GM12801 (cell line): ENCODE results near the gene PPP1R3E.

Source experiments
- TF ChIP-seq, protein P1 (sequence below): IDR thresholded peaks from one replicate; pipeline ENCODE4 v1.5.1; 2011; ENCODE audit warnings: control low read depth; ENCODE audit not compliant: insufficient read length; ENCODE audit errors: extremely low read depth

The PPP1R3E gene

DNA sequence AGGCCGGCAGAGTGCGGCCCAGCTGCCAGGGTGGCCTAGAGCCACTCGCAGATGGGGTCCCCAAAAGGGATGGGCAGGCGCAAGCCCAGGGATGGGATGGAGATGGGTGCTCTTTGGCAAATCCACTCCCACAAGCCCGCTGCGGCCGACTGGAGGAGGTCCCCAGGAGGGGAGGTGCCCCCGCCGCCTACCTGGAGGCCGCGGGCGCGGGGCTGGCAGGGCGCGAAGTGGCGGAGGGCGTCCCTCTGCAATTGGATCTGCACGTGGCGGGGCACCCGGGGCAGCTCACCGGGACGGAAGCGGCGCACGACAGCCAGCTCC is 730 bp downstream of the PPP1R3E start:
- TF ChIP-seq, protein P1, sequence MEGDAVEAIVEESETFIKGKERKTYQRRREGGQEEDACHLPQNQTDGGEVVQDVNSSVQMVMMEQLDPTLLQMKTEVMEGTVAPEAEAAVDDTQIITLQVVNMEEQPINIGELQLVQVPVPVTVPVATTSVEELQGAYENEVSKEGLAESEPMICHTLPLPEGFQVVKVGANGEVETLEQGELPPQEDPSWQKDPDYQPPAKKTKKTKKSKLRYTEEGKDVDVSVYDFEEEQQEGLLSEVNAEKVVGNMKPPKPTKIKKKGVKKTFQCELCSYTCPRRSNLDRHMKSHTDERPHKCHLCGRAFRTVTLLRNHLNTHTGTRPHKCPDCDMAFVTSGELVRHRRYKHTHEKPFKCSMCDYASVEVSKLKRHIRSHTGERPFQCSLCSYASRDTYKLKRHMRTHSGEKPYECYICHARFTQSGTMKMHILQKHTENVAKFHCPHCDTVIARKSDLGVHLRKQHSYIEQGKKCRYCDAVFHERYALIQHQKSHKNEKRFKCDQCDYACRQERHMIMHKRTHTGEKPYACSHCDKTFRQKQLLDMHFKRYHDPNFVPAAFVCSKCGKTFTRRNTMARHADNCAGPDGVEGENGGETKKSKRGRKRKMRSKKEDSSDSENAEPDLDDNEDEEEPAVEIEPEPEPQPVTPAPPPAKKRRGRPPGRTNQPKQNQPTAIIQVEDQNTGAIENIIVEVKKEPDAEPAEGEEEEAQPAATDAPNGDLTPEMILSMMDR, result no peak

DNA sequence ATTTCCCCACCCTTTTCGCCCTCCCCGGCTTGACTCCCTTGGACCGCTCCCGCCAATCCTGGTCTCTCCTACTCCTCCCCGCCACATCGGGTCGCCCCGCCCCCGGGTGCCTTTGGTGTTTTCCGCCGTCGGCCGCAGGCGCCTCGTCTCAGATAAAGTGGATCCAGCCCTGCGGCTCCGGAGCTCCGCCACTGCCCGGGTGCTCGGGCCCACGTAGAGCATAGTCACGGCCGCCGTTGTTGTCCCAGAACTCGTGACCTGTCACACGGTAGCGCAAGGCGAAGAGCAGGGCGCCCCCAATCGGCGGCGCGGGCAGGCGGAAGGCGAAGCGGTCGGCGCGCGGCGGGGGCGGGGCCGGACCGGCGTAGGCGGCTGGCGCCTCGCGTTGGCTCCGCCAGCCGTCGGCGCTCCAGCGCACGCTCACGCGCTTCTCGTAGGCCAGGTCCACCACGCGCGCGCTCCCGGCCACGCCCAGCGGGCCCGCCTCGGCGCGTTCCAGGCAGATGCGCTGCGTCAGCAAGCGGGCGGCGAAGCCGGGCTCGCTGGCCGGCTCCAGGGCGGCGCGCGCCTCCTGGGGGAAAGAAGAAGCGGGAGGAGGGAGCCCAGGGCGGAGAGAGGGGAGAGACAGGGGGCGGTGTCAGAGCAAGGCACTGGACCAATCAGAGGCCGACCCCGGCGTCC is 1.2 kb downstream of the PPP1R3E start:
- TF ChIP-seq, protein P1, result no peak

DNA sequence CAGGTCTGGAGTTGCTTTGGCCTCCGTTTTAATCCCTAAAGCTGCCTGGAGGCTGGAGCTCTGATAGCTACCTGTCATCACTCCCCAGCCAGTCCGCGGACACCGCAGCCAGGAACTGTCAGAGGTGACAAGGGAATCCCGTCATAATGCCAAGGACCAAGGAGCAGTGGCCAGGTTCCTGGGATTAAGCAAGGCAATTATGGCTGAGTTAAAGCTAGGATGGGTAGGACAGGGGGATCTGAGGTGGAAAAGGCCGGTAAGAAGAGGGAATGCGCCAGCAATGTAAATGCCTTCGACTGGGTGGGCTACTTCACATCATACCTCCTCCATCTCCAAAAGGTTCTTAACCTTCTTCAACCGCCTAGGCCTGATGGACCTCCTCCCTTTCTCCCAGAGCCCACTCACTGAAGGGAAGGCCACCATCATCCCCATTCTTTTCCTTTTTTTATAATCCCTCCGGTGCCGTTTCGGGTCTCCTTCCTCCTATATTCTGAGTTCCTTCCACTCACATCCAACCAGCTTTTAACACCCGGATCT is 1.9 kb downstream of the PPP1R3E start:
- TF ChIP-seq, protein P1, result no peak

DNA sequence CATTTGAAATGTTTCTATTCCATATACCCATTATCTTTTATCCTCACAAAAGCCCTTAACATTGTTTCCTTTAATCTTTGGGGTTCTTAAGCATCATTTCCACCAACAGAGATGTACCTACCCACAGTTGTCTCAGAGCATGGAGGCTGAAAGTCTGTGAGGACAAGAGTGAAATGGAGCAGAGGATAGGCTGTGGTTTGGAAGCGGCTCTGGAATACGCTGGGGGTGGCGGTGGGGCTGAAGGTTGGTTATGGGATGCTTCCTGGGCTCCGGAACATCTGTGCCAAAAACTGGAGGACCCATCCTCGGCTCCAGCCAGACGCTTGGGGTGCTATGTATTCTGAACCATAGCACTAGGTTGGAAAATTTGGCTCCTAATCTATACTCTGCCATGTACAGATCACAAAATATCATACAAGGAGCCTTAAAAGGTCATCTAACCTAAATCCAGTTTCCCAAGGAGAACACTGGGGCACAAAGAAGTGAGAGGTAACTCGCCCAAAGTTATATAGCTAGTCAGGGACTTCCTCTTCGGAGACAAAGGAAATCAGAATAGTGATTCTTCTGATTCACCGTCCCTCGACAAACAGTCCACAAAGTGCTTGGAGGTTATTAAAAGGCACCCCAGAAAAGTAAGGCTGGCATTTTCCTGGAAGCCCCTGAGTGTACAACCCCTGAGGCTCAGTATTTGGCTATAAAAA is 2.5 kb downstream of the PPP1R3E start:
- TF ChIP-seq, protein P1, result no peak

DNA sequence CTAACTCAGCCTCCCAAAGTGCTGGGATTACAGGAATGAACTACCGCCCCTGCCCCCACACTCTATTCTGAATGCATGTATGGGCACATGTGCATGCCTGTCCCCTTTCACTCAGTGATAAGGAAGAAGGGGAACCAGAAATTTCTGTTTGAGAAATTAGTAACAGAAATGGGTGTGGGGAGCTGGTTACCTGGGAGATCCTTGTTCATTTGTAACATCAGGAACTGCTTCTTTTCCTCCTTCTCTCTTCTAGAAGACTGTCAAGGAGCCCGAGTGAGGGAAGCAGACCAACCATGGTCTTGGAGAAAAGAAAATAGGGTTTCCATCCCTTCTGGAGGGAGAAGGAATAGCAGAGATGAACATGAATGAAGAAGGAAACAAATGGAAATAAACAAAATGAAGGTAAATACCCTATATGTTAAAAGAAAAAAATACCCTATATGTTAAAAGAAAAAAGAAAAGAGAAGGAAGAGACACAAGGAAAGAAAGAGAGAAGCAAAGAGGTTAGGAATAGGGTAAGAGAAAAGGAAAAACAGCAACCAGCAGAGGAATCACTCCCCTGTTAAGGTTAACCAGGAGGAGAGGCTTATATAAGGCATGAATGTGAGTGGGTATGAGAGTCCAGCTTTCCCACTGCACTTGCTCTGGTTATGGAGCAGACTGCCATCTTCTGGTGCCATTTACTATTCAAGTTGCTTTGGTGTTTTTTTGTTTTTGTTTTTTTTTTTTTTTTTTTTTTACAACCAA is 3.3 kb downstream of the PPP1R3E start:
- TF ChIP-seq, protein P1, result no peak

DNA sequence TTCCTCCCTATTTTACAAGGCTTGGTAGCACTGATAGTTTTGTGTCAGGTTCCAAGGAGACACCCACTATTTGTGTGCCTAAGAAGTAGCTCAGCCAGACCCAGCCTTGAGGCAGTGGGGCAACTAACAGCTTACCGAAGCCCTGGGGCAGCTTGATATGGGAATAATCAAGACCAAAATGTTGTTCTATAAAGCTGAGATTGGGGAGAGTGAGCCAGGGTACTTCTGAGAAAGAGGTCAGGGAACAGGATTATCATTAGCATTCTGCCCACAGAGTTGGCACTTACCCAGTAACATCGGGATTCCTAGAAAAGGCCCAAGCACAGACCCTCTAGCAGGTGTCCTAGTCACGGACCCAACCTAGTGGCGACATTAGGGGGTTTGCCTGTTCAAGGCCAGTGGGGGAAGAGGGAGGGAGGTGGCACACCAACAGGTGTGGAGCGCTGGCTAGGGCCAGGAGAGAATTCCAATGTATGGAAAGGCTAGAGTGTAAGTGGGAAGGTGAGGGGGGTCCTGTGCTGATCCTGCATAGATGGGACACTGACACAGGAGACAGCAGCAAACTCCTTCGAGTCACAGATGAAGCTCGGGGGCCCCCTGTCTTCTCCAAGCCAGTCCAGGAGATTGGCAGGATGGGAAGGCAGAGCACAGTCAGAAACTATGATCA is 4.9 kb downstream of the PPP1R3E start:
- TF ChIP-seq, protein P1, result no peak

DNA sequence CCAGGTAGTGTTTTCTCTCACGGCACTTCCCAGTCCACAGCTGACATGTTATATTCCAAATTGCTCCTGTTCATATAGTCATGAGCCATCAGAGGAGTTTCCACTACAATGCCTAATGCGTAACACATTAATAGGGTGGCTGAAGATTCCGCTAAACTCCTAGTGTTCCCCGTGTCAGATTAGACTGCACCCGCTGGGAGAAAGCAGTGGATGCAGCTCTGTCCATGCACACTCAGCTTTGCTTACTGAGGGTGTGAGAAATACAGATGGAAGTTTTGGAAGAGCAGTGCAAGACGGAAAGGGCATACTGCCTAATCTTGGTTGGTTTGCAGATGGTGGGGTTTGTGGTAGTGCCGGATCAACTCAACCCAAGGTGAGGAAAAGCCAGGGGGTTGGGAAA is 5.6 kb downstream of the PPP1R3E start:
- TF ChIP-seq, protein P1, result no peak
